Measurements from ENCODE around the gene SPOCK2. TPM values are rescaled to one million over a fixed set of nuclear protein-coding genes. Genes with fewer than 3 reads are reported as not detected.
"Not testable (repeated sequence)": the region's sequence is repeated elsewhere in the genome, so short reads cannot be mapped to it uniquely, and the experiment has no call there.

SPOCK2 gene
- total RNA-seq, 1 donor from 2014 or later, result 27.8 TPM

DNA sequence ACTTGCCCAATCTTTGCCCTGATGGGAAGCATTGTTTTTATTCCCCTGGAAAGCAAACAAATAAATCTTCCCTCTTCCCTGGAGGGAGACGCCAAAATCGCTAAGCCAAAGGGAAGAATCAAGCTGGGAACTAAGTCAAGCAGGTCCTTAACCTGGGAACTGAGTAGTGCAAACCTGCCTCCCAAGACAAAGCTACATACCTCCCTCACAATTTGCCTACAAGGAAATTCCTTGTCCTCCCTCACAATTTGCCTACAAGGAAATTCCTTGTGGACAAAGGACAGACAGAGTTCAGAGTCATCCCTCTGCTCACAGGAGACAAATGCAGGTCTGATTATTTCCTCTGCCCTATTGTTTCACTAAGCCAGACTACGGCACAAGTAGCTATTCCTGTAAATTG is 50.5 kb downstream of the SPOCK2 start:
- no peak for ATAC-seq (ENCODE audit: low read depth)
- POLR2A ChIA-PET, result no interaction called here
- no peaks in the 10 kb centered on the region for H3K9me3 Mint-ChIP-seq

DNA sequence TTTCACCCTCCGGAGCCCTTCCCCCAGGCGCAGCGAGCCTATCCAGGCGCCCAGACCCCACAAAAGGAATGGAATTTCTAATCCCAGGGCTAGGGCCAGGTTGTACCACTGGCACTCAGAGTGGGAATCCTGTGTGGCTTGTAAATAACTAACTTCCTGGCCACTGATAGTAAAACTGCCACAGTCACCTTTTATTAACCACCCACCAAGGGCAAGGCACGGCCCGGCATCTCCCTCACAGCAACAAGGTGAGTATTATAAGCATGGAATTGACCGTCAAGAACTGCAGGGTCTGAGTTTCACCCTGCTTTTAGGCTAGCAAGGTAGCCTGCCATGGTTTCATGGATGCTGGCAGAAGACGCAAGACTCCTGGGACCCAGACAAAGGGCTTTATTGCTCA is 51.1 kb downstream of the SPOCK2 start:
- TF ChIP-seq, protein P1, sequence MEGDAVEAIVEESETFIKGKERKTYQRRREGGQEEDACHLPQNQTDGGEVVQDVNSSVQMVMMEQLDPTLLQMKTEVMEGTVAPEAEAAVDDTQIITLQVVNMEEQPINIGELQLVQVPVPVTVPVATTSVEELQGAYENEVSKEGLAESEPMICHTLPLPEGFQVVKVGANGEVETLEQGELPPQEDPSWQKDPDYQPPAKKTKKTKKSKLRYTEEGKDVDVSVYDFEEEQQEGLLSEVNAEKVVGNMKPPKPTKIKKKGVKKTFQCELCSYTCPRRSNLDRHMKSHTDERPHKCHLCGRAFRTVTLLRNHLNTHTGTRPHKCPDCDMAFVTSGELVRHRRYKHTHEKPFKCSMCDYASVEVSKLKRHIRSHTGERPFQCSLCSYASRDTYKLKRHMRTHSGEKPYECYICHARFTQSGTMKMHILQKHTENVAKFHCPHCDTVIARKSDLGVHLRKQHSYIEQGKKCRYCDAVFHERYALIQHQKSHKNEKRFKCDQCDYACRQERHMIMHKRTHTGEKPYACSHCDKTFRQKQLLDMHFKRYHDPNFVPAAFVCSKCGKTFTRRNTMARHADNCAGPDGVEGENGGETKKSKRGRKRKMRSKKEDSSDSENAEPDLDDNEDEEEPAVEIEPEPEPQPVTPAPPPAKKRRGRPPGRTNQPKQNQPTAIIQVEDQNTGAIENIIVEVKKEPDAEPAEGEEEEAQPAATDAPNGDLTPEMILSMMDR (IDR thresholded peaks at IDR 0.05), result no peak
- ATAC-seq (ENCODE audit: low read depth), result no peak
- no peak overlapping the region for H3K4me3 Mint-ChIP-seq
- intact Hi-C loops (cut with micrococcal nuclease), result no loop called here
- ChIA-PET CTCF (no interaction called here), POLR2A (no interaction called here)
- H3K27ac Mint-ChIP-seq, result no peak overlapping the region
- no peaks in the 10 kb centered on the region for H3K9me3 Mint-ChIP-seq
- no peak for DNase-seq
- H3K36me3 Mint-ChIP-seq (ENCODE audit: low read depth), result no peaks in the 10 kb centered on the region
- H3K4me1 Mint-ChIP-seq, result no peaks in the 10 kb centered on the region
- peaks cover 2% of the 10 kb centered on the region for H3K27me3 Mint-ChIP-seq

More for the DNA sequence above, 50.5 kb downstream of the SPOCK2 start:
- TF ChIP-seq, protein P1 (IDR thresholded peaks at IDR 0.05), result no peak
- intact Hi-C loops (cut with micrococcal nuclease), result no loop called here
- H3K4me3 Mint-ChIP-seq, result no peak overlapping the region
- no peak for DNase-seq
- CTCF ChIA-PET, result interaction anchor here (2.7 kb wide), 1 partner anchor 11 kb away, joined by 7 read pairs; no protein-coding TSS in a partner anchor
- no peaks in the 10 kb centered on the region for H3K4me1 Mint-ChIP-seq
- no peaks in the 10 kb centered on the region for H3K36me3 Mint-ChIP-seq (ENCODE audit: low read depth)
- H3K27me3 Mint-ChIP-seq, result peaks cover 2% of the 10 kb centered on the region
- H3K27ac Mint-ChIP-seq, result no peak overlapping the region

DNA sequence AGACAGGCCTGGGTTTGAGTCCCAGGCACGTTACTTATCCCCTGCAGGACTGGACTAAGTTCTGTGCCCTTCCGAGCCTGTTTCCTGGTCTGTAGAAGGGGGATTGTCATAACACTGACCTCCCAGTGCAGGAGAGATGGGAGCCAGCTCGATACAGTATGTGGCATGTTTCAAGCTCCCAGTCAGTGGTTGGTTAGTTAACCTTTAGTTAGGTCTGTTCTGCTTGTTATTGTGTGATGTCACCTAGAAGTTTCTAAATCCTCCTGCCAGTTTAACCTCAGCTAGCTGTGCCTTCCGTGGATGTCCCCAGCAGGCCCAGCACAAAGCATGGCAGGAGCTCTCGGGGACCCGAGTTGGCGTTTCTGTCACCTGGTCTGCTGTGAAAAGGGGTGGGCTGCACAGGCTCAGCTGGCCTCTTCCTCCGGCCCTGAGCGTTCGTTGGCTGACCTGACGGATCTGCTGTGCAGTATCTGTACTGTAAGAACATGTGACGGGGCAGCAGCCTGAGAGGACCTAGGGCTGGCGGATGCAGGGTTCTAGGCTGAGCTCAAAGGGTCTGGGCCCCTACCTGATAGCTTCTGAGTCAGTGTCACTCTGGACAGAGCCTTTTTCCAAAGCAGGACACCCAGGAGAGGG is 53.0 kb downstream of the SPOCK2 start:
- H3K4me3 Mint-ChIP-seq, result no peak overlapping the region
- ATAC-seq (ENCODE audit: low read depth) (no peak), DNase-seq (no peak)
- CTCF ChIA-PET, result interaction anchor here (1.4 kb wide), 1 partner anchor 13 kb away, joined by 3 read pairs; no protein-coding TSS in a partner anchor
- H3K27me3 Mint-ChIP-seq, result peaks cover 5% of the 10 kb centered on the region
- TF ChIP-seq, protein P1 (IDR thresholded peaks at IDR 0.05), result no peak
- POLR2A ChIA-PET, result no interaction called here
- H3K36me3 Mint-ChIP-seq (ENCODE audit: low read depth), result no peaks in the 10 kb centered on the region
- H3K9me3 Mint-ChIP-seq, result no peaks in the 10 kb centered on the region
- intact Hi-C loops (cut with micrococcal nuclease), result no loop called here
- no peak overlapping the region for H3K27ac Mint-ChIP-seq
- H3K4me1 Mint-ChIP-seq, result no peaks in the 10 kb centered on the region

DNA sequence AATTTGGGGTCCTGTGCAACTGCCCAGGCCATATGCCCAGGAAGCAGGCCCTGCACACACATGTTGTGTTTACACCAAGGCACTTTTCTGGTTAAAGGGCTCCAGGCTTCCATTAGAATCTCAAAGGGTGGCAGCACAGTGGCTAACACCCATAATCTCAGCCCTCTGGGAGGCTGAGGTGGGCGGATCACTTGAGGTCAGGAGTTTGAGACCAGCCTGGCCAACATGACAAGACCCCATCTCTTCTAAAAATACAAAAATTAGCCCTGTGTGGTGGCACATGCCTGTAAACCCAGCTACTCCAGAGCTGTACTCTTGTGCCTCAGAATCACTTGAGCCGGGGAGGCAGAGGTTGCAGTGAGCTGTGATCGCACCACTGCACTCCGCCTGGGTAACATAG is 53.6 kb downstream of the SPOCK2 start:
- Mint-ChIP-seq H3K36me3 (ENCODE audit: low read depth) (no peaks in the 10 kb centered on the region), H3K9me3 (no peaks in the 10 kb centered on the region), H3K27me3 (peaks cover 5% of the 10 kb centered on the region), H3K27ac (no peak overlapping the region), H3K4me3 (no peak overlapping the region), H3K4me1 (no peaks in the 10 kb centered on the region)
- ChIA-PET CTCF (interaction anchor here (1.4 kb wide), 1 partner anchor 14 kb away, joined by 3 read pairs; no protein-coding TSS in a partner anchor), POLR2A (no interaction called here)
- TF ChIP-seq, protein P1 (IDR thresholded peaks at IDR 0.05), result no peak
- DNase-seq, result no peak
- no peak for ATAC-seq (ENCODE audit: low read depth)
- intact Hi-C loops (cut with micrococcal nuclease), result no loop called here

DNA sequence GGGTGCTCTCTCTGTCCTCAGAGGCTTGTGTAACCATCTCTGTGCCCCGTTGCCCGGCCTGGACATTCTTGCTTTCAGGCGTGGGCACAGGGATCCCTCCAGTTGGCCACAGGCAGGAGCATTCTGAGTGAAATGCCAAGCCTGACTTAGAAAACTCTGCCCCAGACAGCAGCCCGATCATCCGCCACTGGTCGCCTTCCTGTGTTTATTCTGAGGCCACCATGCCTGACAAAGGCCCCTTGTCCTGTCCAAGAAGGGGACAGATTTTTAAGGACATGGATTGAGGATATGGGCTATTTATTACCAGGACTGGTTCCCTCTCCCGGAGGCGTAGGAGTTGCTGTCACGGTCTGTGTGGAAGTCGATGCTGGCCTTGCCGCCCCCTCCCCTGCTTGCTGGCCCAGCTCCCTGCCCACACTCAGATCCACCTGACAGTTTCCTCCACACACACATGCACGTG is 54.3 kb downstream of the SPOCK2 start:
- POLR2A ChIA-PET, result no interaction called here
- H3K4me3 Mint-ChIP-seq, result no peak overlapping the region
- TF ChIP-seq, protein P1 (IDR thresholded peaks at IDR 0.05), result no peak
- peaks cover 5% of the 10 kb centered on the region for H3K27me3 Mint-ChIP-seq
- ATAC-seq (ENCODE audit: low read depth), result no peak
- no peak overlapping the region for H3K27ac Mint-ChIP-seq
- no peaks in the 10 kb centered on the region for H3K9me3 Mint-ChIP-seq
- CTCF ChIA-PET, result no interaction called here
- H3K36me3 Mint-ChIP-seq (ENCODE audit: low read depth), result no peaks in the 10 kb centered on the region
- H3K4me1 Mint-ChIP-seq, result no peaks in the 10 kb centered on the region
- intact Hi-C loops (cut with micrococcal nuclease), result no loop called here
- no peak for DNase-seq

DNA sequence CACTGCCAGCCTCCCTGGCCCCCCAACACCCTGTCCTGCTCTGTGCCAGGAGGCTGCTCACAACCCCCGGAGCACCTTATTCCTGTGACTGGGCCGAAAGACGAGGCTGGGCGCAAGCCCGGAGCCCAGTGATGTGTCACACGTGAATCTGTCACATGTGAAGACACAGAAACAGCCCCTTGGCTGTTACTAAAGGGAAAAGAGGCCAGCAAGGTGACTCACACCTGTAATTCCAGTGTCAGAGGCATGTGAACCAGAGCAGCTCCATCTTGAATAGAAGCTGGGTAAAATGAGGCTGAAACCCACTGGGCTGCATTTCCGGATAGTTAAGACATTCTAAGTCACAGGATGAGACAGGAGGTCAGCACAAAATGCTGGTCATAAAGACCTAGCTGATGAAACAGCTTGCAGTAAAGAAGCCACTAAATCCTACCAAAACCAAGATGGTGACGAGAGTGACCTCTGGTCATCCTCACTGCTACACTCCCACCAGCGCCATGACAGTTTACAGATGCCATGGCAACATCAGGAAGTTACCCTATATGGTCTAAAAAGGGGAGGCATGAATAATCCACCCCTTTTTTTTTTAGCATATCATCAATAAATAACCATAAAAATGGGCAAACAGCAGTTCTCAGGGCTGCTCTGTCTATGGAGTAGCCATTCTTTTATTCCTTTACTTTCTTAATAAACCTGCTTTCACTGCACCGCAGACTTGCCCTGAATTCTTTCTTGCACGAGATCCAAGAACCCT is 55.8 kb downstream of the SPOCK2 start:
- CTCF ChIA-PET, result interaction anchor here (1.7 kb wide), 1 partner anchor 16 kb away, joined by 7 read pairs; no protein-coding TSS in a partner anchor
- H3K9me3 Mint-ChIP-seq; ATAC-seq (ENCODE audit: low read depth); H3K27ac Mint-ChIP-seq; H3K36me3 Mint-ChIP-seq (ENCODE audit: low read depth); DNase-seq; H3K4me3 Mint-ChIP-seq; POLR2A ChIA-PET; intact Hi-C loops (cut with micrococcal nuclease); H3K4me1 Mint-ChIP-seq: not testable (repeated sequence)
- peaks cover 14% of the 10 kb centered on the region for H3K27me3 Mint-ChIP-seq

All from activated B cell treated with CpG ODN at 0.5 μM for 24 hours (primary cell).